GM21723 (cell line): ENCODE data around the gene AATK.
"Not testable (repeated sequence)": the region's sequence is repeated elsewhere in the genome, so short reads cannot be mapped to it uniquely, and the experiment has no call there.

Source experiments
- ATAC-seq: cut with Tn5 transposase; IDR thresholded peaks from one replicate; pipeline ENCODE4 v1.9.1; 2021; ENCODE audit warnings: mild to moderate bottlenecking, moderate library complexity; ENCODE audit not compliant: unreplicated experiment

AATK gene

GRCh38 chr17:81163703-81164370, 2.2 kb downstream of the AATK start:
- no peak for ATAC-seq

- ATAC-seq: no peak
Measured at GRCh38 chr17:81163051-81163695, 2.8 kb downstream of the AATK start.

GRCh38 chr17:81162491-81162890, 3.5 kb downstream of the AATK start:
- ATAC-seq: no peak

GRCh38 chr17:81161972-81162371, 4.0 kb downstream of the AATK start:
- no peak for ATAC-seq

DNA sequence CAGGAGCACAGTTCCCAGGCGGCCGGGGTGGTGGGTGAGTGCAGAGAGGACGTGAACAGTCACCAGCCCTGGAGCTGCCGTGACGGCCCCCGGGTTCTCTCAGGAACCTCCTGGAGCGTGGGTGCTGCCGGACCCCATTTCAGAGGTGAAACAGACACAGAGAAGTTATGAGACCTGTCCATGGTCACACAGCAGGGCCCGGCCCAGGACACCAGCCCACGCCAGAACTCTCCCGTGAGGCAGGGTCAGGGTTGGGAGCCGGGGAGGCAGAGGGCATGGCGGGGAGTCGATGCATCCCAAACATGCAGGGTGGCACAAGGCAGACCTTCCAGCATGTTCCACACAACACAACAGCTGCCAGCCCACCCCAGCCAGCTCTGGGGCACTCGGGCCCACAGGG, 4.5 kb downstream of the AATK start:
- no peak for ATAC-seq

DNA sequence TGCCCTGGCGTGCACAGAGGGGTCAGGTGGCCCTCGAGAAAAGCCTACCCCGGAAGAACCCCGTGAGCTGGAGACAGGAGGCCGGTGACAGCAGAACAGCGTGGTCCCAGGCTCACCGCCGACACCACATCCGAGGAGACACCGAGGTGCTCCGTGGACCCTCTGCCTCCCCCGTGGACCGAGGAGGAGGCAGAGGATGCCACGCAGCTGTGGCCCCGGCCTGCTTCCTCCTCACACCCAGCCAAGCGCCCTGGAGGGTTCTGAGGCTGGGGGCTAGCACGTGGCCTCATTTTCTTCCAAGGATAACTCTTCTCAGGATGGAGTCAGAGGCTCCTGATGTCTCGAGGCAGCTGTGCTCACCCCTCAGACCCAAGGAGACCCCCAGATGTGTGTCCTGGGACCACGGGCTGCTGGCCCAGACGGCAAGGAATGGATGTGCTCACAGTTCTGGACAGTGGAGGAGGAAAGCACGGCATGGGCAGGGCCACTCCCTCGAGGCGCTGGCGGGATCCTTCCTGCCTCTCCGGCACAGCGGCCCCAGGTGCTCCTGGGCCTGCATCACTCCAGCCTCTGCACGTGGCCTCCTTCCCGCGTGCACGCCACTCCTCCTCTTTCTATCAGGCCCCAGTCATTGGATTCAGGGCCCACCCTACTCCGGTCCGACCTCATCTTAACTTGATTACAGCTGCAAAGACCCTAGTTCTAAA, 5.1 kb downstream of the AATK start:
- ATAC-seq: no peak

GRCh38 chr17:81160306-81160705, 5.7 kb downstream of the AATK start:
- ATAC-seq: no peak

DNA sequence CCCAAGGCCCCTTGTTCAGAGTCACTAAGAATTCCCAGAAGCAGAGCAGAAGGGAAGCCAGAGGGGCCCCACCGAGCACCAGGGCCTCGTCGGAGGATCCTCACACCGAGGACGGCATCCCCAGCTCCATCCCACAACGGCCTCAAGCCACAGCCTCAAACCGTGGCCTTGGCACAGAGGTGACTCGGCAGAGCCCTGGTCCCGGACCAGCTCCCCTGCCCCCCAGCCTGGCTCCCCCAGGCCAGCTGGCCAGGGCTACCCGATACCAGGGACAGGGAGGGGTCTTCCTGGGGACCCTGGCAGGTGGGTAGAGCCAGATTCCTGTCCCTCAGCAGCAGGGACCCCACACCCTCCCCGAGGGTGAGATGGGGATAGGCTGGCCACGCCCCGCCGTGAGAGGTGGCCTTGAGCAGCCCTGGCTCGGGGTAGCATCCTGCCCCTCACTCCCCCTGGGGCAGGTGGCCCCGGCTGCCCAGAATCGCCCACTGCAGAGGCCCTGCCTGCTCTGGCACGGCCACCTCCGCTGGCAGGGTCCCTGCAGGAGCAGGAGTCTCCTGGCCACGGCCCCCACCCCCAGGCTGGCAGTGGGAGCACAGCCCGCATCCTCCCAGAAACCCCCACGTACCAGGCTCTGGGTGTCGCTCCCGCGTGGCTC, 6.3 kb downstream of the AATK start:
- no peak for ATAC-seq

- no peak for ATAC-seq
Measured at GRCh38 chr17:81158688-81159590, 7.1 kb downstream of the AATK start.

DNA sequence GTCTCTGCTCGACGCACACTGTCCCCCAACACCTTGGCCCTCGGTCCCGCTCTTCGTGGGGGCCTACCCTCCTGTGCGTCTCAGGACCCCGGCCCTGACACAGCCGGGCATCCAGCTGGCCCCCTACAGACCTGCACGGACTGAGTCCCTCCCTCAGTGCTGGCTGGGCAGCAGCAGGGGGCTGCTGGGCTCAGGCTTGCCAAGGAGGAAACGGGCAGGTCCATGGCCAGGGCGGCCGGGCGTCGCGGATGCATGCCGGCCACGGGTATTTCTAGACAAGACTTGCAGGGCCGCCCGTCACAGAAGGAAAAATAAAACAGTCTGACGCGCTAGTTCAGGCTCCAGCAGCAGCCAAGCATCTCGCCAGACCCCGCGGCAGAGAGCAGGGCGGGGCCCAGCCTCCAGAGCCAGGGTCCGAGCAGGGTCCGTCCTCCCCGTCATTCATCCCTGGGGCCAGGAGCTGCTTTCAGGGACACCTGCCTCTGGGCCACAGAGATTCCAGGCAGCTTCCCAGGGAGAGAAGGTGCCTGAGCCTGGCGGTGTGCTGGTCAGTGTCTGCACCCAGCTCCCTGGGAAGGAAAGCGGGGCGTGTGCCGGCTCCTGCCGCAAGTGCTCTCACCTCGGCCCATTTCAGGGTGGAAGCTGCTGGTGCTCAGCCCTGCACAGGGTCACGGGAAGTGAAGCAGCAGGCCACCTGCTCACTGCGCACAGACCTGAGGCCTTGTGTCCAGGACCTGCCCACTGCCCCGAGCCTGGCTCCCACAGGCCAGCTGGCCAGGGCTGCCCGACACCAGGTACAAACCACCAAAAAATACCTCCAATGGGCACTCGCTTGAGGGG, 8.0 kb downstream of the AATK start:
- ATAC-seq: no peak

GRCh38 chr17:81156866-81157805, 8.9 kb downstream of the AATK start:
- ATAC-seq: no peak

DNA sequence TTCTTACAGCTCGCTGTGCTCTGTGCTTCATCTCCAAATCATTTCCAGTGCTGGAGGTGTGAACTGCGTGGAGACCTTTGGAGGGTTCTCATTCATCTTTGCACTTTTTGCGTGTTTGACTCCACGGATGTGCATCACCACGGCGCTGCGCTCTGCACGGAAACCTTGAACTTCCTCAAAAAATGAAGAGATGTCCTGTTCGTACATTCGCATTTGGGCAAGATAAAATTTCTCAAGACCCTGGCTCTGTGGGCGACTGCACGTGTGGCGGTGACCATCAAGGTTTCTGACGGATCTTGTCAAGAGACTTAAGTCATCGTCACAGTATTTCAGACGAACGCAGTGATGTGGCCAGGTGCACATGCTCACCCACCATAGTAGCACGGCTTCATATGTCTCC, 11.1 kb downstream of the AATK start:
- ATAC-seq: no peak

GRCh38 chr17:81154016-81154415, 12.0 kb downstream of the AATK start:
- not testable (repeated sequence) for ATAC-seq

DNA sequence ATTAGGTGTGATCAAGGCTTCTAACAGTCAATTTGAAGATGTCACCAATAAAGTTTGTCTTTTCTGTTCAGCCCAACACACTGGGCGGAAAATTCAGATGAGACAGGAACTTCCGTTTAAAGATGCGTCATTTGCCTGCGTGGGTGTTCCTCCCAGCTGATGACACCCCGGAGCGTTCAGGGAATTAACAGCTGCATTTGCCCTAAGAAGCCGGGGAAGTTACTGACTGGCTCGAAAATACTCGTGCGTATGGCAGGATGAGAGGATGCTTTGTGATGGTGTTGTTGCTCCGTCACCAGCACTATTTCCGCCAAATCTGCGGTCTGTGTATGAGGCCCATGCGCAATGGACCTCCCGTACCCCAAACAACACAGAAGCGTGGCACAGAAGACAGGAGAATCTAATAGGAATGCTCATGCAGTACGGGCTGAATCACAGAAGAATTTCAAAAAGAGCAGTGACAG, 12.6 kb downstream of the AATK start:
- no peak for ATAC-seq

GRCh38 chr17:81152288-81152828, 13.7 kb downstream of the AATK start:
- ATAC-seq: no peak

DNA sequence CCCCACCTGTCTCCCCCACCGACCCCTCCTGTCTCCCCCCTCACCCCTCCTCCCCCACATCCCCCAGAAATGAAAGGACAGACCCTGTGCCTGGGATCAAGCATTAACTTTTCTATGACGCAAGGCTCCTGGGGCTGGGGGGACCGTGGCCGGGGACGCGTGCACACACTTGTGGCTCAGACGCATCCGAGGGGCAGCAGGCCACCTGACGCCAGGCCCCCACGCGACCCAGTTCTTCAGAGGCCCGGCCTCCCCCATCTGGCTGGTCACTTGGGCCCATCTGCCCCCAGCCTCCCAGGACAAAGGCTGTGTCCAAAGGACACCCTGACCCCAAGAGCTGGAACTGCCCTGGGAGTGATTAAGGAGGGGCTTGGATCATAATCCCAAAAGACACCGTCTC, 14.7 kb downstream of the AATK start:
- no peak for ATAC-seq

DNA sequence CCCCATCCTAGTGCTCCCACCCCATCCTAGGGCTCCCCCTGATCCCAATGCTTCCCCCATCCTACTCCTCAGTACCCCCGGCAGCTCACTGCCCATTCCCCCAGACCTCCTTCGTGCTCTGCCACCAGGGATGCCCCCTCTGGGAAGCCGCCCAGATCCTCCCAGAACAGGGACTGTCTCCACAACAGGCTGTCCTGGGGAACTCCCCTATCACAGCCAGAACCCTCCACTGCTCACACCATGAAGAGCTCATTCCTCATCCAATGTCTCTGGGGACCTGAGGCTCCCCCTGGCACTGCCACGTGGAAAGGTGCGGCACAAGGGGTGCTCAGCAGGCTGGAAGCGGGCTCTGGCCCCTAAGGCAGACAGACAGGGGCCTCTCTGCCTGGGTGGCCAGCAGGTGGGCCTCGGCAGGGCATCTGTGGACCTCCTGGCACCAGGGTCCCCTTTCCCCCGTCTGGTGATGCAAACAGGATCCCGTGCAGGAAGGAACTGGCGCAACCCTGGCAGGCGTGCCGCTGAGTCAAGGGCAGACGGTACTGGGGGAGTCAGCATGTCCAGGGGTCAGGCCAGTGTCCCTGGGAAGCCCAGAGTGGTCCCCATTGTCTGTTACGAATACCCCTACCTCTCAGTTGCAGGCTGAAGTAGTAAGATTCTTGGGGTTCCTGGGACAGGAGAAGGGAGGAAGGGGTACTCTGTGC, 15.5 kb downstream of the AATK start:
- ATAC-seq: no peak
